Heart left ventricle (tissue), 13 donors: ENCODE results near the gene CWC27.

ENCODE experiments used
- POLR2A ChIP-seq, 2 donors: fragments of 450-650 bp; IDR thresholded peaks; one replicate each; pipeline ENCODE4 v1.6.1; 2017; ENCODE audit warnings: antibody characterized with exemption in 2 of 2, mild to moderate bottlenecking in 2 of 2, moderate library complexity in 2 of 2
- TF ChIP-seq, protein P1 (sequence below), 12 donors: fragments of 200-600 bp; sonication (generic) in 4 of 12; IDR thresholded peaks; one replicate each; pipeline versions ENCODE4 v1.5.0 to v1.8.0; 2018 to 2022; ENCODE audit warnings: antibody characterized with exemption in 12 of 12, mild to moderate bottlenecking in 5 of 12
- donor health status: ischemic (EF 13 %, LVEDD 7.1; RV severe dilation, severe dysfunction).
- donor health status: DM: no; HTN: yes; CAD: no.
- donor health status: DM: no; HTN: no; CAD: no.
- donor health status: ischemic (EF 25% LVEDD 6.9; RV normal size, moderate dysfunction).
- donor health status: ischemic (EF 25% LVEDD 5.7; RV mildly dilated, moderate dysfunction).
- donor health status: ischemic (EF 35%, LVEDD 5.7; RV mildly dilated, moderate dysfunction).
- donor health status: nonischemic (EF 11% LVEDD 7.7; RV severe dilation, severe dysfunction).
- donor health status: DM: yes; HTN: yes; CAD: no.
- donor health status: PGD.
- donor health status: ischemic (EF 29% LVEDD 5.4; RV normal size, mild dysfunction).
- donor health status: nonischemic (EF 23%, LVEDD 6.1; RV moderate dilation, normal function).

DNA sequence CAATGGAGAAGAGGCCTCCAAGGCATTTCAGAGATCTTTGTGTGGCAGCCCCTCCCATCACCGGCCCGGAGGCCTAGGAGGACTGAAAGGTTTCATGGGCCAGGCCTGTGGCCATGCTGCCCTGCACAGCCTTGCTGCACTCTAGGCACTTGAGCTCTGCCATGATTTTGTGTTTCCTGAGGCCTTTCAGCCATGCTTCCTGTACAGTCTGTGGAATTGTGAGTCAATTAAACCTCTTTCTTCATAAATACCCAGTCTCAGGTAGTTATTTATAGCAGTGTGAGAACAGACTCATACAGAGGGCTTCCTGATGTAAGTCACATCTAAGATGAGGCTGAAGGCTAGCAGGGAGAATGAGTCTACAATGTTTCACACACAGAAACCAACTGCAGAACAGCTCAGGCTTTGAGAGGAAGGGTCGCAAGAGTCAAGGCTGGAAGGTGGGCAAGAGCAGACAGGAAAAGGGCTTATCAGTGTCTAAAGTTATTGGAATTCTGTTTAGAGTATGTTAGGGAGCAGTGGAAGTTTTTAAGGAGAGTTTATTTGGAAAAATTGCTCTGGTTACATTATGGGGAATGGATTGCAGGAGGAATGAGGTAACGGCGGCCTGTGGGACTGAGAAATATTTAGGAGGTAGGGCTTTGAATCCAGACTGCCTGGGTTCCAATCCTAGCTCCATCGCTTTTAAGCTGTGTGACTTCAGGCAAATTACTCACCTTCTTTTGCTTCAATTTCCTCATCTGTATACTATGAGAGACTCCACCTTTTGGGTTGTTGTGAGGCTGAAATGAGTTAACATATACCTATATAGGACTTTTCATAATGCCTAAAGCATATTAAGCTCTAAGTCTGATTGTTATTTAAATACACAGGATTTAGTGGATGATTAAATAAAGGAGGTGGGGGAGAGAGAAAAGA is 291.2 kb downstream of the CWC27 start:
- TF ChIP-seq, protein P1, sequence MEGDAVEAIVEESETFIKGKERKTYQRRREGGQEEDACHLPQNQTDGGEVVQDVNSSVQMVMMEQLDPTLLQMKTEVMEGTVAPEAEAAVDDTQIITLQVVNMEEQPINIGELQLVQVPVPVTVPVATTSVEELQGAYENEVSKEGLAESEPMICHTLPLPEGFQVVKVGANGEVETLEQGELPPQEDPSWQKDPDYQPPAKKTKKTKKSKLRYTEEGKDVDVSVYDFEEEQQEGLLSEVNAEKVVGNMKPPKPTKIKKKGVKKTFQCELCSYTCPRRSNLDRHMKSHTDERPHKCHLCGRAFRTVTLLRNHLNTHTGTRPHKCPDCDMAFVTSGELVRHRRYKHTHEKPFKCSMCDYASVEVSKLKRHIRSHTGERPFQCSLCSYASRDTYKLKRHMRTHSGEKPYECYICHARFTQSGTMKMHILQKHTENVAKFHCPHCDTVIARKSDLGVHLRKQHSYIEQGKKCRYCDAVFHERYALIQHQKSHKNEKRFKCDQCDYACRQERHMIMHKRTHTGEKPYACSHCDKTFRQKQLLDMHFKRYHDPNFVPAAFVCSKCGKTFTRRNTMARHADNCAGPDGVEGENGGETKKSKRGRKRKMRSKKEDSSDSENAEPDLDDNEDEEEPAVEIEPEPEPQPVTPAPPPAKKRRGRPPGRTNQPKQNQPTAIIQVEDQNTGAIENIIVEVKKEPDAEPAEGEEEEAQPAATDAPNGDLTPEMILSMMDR (IDR thresholded peaks at IDR 0.05) = no peak
- no peak for TF ChIP-seq POLR2A (IDR thresholded peaks at IDR 0.05)
